SH-SY5Y (cell line): ENCODE results near the gene FNIP1.

ENCODE experiments used
- GATA2 ChIP-seq: IDR thresholded peaks from 2 replicates; pipeline ENCODE4 v1.6.1; 2011; ENCODE audit warnings: mild to moderate bottlenecking, low read depth, low read length
- GATA3 ChIP-seq: IDR thresholded peaks from 2 replicates; pipeline ENCODE4 v1.6.1; 2011; ENCODE audit warnings: low read depth, mild to moderate bottlenecking, low read length, moderate library complexity

GRCh38 chr5:131684051-131684450 lies 112.8 kb downstream of the FNIP1 start:
- TF ChIP-seq GATA3 (no peak), GATA2 (no peak)
